ENCODE measurements around the gene CCNG2.
"Not testable (repeated sequence)": the region's sequence is repeated elsewhere in the genome, so short reads cannot be mapped to it uniquely, and the experiment has no call there.

CCNG2 gene

GRCh38 chr4:77126809-77127208 lies 30.2 kb upstream of the CCNG2 start:
- no peaks in the 10 kb centered on the region for H3K36me3 ChIP-seq (ENCODE audit: control insufficient read depth, insufficient read depth, low read length)
- H3K9me3 ChIP-seq (ENCODE audit: control insufficient read depth, insufficient read depth, low read length), result no peaks in the 10 kb centered on the region
- H3K4me1 ChIP-seq (ENCODE audit: control insufficient read depth, insufficient read depth, low read length), result no peaks in the 10 kb centered on the region
- H3K4me3 ChIP-seq (ENCODE audit: low read length), result no peak overlapping the region
- H3K27ac ChIP-seq (ENCODE audit: low read length), result no peak overlapping the region
- DNase-seq (ENCODE audit: low read depth, low spot score), result no peak
- H3K27me3 ChIP-seq (ENCODE audit: control insufficient read depth, insufficient read depth, low read length), result no peaks in the 10 kb centered on the region
- no CpG with 5 or more reads among the region's 2 CpGs for WGBS (ENCODE audit: insufficient coverage, insufficient read length)

- H3K27me3 ChIP-seq (ENCODE audit: control insufficient read depth, insufficient read depth, low read length), result no peaks in the 10 kb centered on the region
- H3K4me1 ChIP-seq (ENCODE audit: control insufficient read depth, insufficient read depth, low read length), result no peaks in the 10 kb centered on the region
- H3K4me3 ChIP-seq (ENCODE audit: low read length), result no peak overlapping the region
- H3K27ac ChIP-seq (ENCODE audit: low read length), result no peak overlapping the region
- H3K36me3 ChIP-seq (ENCODE audit: control insufficient read depth, insufficient read depth, low read length), result no peaks in the 10 kb centered on the region
- no CpG with 5 or more reads among the region's 2 CpGs for WGBS (ENCODE audit: insufficient coverage, insufficient read length)
- no peak for DNase-seq (ENCODE audit: low read depth, low spot score)
- H3K9me3 ChIP-seq (ENCODE audit: control insufficient read depth, insufficient read depth, low read length), result no peaks in the 10 kb centered on the region
Observed at GRCh38 chr4:77127215-77127614, 29.8 kb upstream of the CCNG2 start.

GRCh38 chr4:77127837-77128621 lies 29.0 kb upstream of the CCNG2 start:
- Histone ChIP-seq H3K4me1 (ENCODE audit: control insufficient read depth, insufficient read depth, low read length) (no peaks in the 10 kb centered on the region), H3K9me3 (ENCODE audit: control insufficient read depth, insufficient read depth, low read length) (no peaks in the 10 kb centered on the region), H3K36me3 (ENCODE audit: control insufficient read depth, insufficient read depth, low read length) (no peaks in the 10 kb centered on the region), H3K27ac (ENCODE audit: low read length) (no peak overlapping the region), H3K27me3 (ENCODE audit: control insufficient read depth, insufficient read depth, low read length) (no peaks in the 10 kb centered on the region), H3K4me3 (ENCODE audit: low read length) (no peak overlapping the region)
- WGBS (ENCODE audit: insufficient coverage, insufficient read length), result no CpG with 5 or more reads among the region's 11 CpGs
- DNase-seq (ENCODE audit: low read depth, low spot score), result no peak

- Histone ChIP-seq H3K36me3 (ENCODE audit: control insufficient read depth, insufficient read depth, low read length) (no peaks in the 10 kb centered on the region), H3K27ac (ENCODE audit: low read length) (no peak overlapping the region), H3K4me1 (ENCODE audit: control insufficient read depth, insufficient read depth, low read length) (no peaks in the 10 kb centered on the region), H3K27me3 (ENCODE audit: control insufficient read depth, insufficient read depth, low read length) (no peaks in the 10 kb centered on the region), H3K9me3 (ENCODE audit: control insufficient read depth, insufficient read depth, low read length) (no peaks in the 10 kb centered on the region), H3K4me3 (ENCODE audit: low read length) (no peak overlapping the region)
- no CpG with 5 or more reads among the region's 1 CpG for WGBS (ENCODE audit: insufficient coverage, insufficient read length)
- no peak for DNase-seq (ENCODE audit: low read depth, low spot score)
Observed at GRCh38 chr4:77132652-77133312, 24.2 kb upstream of the CCNG2 start.

- no CpG with 5 or more reads among the region's 6 CpGs for WGBS (ENCODE audit: insufficient coverage, insufficient read length)
Observed at GRCh38 chr4:77137448-77137847, 19.6 kb upstream of the CCNG2 start.

GRCh38 chr4:77141964-77142645 lies 14.9 kb upstream of the CCNG2 start:
- Histone ChIP-seq H3K27ac (ENCODE audit: low read length) (no peak overlapping the region), H3K4me1 (ENCODE audit: control insufficient read depth, insufficient read depth, low read length) (no peaks in the 10 kb centered on the region), H3K9me3 (ENCODE audit: control insufficient read depth, insufficient read depth, low read length) (no peaks in the 10 kb centered on the region), H3K4me3 (ENCODE audit: low read length) (no peak overlapping the region), H3K27me3 (ENCODE audit: control insufficient read depth, insufficient read depth, low read length) (no peaks in the 10 kb centered on the region), H3K36me3 (ENCODE audit: control insufficient read depth, insufficient read depth, low read length) (no peaks in the 10 kb centered on the region)
- DNase-seq (ENCODE audit: low read depth, low spot score), result no peak
- no CpG with 5 or more reads among the region's 6 CpGs for WGBS (ENCODE audit: insufficient coverage, insufficient read length)

More at GRCh38 chr4:77137448-77137847, 19.6 kb upstream of the CCNG2 start:
- not testable (repeated sequence) for H3K9me3 ChIP-seq (ENCODE audit: control insufficient read depth, insufficient read depth, low read length); DNase-seq (ENCODE audit: low read depth, low spot score); H3K36me3 ChIP-seq (ENCODE audit: control insufficient read depth, insufficient read depth, low read length); H3K4me3 ChIP-seq (ENCODE audit: low read length); H3K27me3 ChIP-seq (ENCODE audit: control insufficient read depth, insufficient read depth, low read length); H3K27ac ChIP-seq (ENCODE audit: low read length); H3K4me1 ChIP-seq (ENCODE audit: control insufficient read depth, insufficient read depth, low read length)

GRCh38 chr4:77142646-77143028 lies 14.4 kb upstream of the CCNG2 start:
- DNase-seq (ENCODE audit: low read depth, low spot score), result no peak
- Histone ChIP-seq H3K27me3 (ENCODE audit: control insufficient read depth, insufficient read depth, low read length) (no peaks in the 10 kb centered on the region), H3K4me3 (ENCODE audit: low read length) (no peak overlapping the region), H3K9me3 (ENCODE audit: control insufficient read depth, insufficient read depth, low read length) (no peaks in the 10 kb centered on the region), H3K36me3 (ENCODE audit: control insufficient read depth, insufficient read depth, low read length) (no peaks in the 10 kb centered on the region), H3K27ac (ENCODE audit: low read length) (no peak overlapping the region), H3K4me1 (ENCODE audit: control insufficient read depth, insufficient read depth, low read length) (no peaks in the 10 kb centered on the region)
- WGBS (ENCODE audit: insufficient coverage, insufficient read length), result no CpG with 5 or more reads among the region's 4 CpGs

- H3K4me1 ChIP-seq (ENCODE audit: control insufficient read depth, insufficient read depth, low read length), result no peaks in the 10 kb centered on the region
- no peaks in the 10 kb centered on the region; the same call in 1 of the 2 replicates for H3K27me3 ChIP-seq (ENCODE audit: control insufficient read depth, insufficient read depth, low read length)
- DNase-seq (ENCODE audit: low read depth, low spot score), result no peak
- H3K4me3 ChIP-seq (ENCODE audit: low read length), result no peak overlapping the region
- no peak overlapping the region for H3K27ac ChIP-seq (ENCODE audit: low read length)
- H3K9me3 ChIP-seq (ENCODE audit: control insufficient read depth, insufficient read depth, low read length), result no peaks in the 10 kb centered on the region
- WGBS (ENCODE audit: insufficient coverage, insufficient read length), result no CpG with 5 or more reads among the region's 3 CpGs
- H3K36me3 ChIP-seq (ENCODE audit: control insufficient read depth, insufficient read depth, low read length), result no peaks in the 10 kb centered on the region
Observed at GRCh38 chr4:77143091-77143490, 13.9 kb upstream of the CCNG2 start.

- WGBS (ENCODE audit: insufficient coverage, insufficient read length), result no CpG with 5 or more reads among the region's 1 CpG
- no peaks in the 10 kb centered on the region for H3K36me3 ChIP-seq (ENCODE audit: control insufficient read depth, insufficient read depth, low read length)
- no peaks in the 10 kb centered on the region for H3K4me1 ChIP-seq (ENCODE audit: control insufficient read depth, insufficient read depth, low read length)
- DNase-seq (ENCODE audit: low read depth, low spot score), result no peak
- H3K27ac ChIP-seq (ENCODE audit: low read length), result no peak overlapping the region
- H3K9me3 ChIP-seq (ENCODE audit: control insufficient read depth, insufficient read depth, low read length), result no peaks in the 10 kb centered on the region
- H3K4me3 ChIP-seq (ENCODE audit: low read length), result no peak overlapping the region
- H3K27me3 ChIP-seq (ENCODE audit: control insufficient read depth, insufficient read depth, low read length), result no peaks in the 10 kb centered on the region; the same call in 1 of the 2 replicates
Observed at GRCh38 chr4:77145842-77146185, 11.2 kb upstream of the CCNG2 start.

GRCh38 chr4:77146186-77147078 lies 10.6 kb upstream of the CCNG2 start:
- H3K4me3 ChIP-seq (ENCODE audit: low read length), result no peak overlapping the region
- WGBS (ENCODE audit: insufficient coverage, insufficient read length), result no CpG with 5 or more reads among the region's 3 CpGs
- H3K4me1 ChIP-seq (ENCODE audit: control insufficient read depth, insufficient read depth, low read length), result no peaks in the 10 kb centered on the region
- H3K27ac ChIP-seq (ENCODE audit: low read length), result no peak overlapping the region
- no peak for DNase-seq (ENCODE audit: low read depth, low spot score)
- H3K36me3 ChIP-seq (ENCODE audit: control insufficient read depth, insufficient read depth, low read length), result no peaks in the 10 kb centered on the region
- no peaks in the 10 kb centered on the region; the same call in 1 of the 2 replicates for H3K27me3 ChIP-seq (ENCODE audit: control insufficient read depth, insufficient read depth, low read length)
- H3K9me3 ChIP-seq (ENCODE audit: control insufficient read depth, insufficient read depth, low read length), result no peaks in the 10 kb centered on the region
